Left ventricle myocardium inferior (tissue), 1 donor: ENCODE results near the gene USP5. TPM values are rescaled to one million over a fixed set of nuclear protein-coding genes. Genes with fewer than 3 reads are reported as not detected.

ENCODE experiments used
- DNase-seq: peaks from one replicate; pipeline ENCODE4 v3.0.0-alpha.2; 2020
- H3K27ac ChIP-seq: fragments of 200-600 bp; replicated peaks from 2 replicates; pipeline ENCODE4 v1.8.0; 2021
- H3K27me3 ChIP-seq: fragments of 200-600 bp; 2 replicates; pipeline ENCODE4 v1.8.0; 2021; ENCODE audit warnings: low read depth
- H3K36me3 ChIP-seq: fragments of 200-600 bp; 2 replicates; pipeline ENCODE4 v1.8.0; 2021
- H3K4me1 ChIP-seq: fragments of 200-600 bp; 2 replicates; pipeline ENCODE4 v1.8.0; 2021
- H3K4me3 ChIP-seq: fragments of 200-600 bp; 2 replicates; pipeline ENCODE4 v1.8.0; 2021; ENCODE audit warnings: mild to moderate bottlenecking, moderate library complexity
- H3K9me3 ChIP-seq: fragments of 200-600 bp; replicated peaks from 2 replicates; pipeline ENCODE4 v1.8.0; 2021
- CTCF ChIP-seq: fragments of 200-600 bp; IDR thresholded peaks from 2 replicates; pipeline ENCODE4 v1.8.0; 2021; ENCODE audit warnings: antibody characterized with exemption, mild to moderate bottlenecking, borderline replicate concordance
- intact Hi-C: fragments of 100-400 bp; cut with micrococcal nuclease; formaldehyde crosslinking; loops from one replicate; pipeline ENCODE4 v1.11.0; 2022
- total RNA-seq: library from RNA; stranded (reverse); fragmentation: NEBNext Ultra II Directional; extraction: Animal tissue kit (Norgen Biotek cat#: 25700); gene quantifications from one replicate; pipeline ENCODE4 v1.2.1, GENCODE V29; 2021
- donor health status: DM: no; HTN: yes; CAD: no; lungs with severe emphysema.

USP5 gene
- total RNA-seq, 1 donor from 2014 or later: 73.6 TPM

- no peaks in the 10 kb centered on the region for H3K9me3 ChIP-seq
- H3K27me3 ChIP-seq: peaks cover 5% of the 10 kb centered on the region
- DNase-seq: no peak
- no peak for TF ChIP-seq CTCF
- H3K4me1 ChIP-seq: peaks cover 40% of the 10 kb centered on the region
- peak overlapping the region; percentile 64 for H3K4me3 ChIP-seq
- H3K36me3 ChIP-seq: peaks cover 40% of the 10 kb centered on the region
- intact Hi-C loops: no loop called here
- H3K27ac ChIP-seq: peak overlapping the region; percentile 83
Observed at GRCh38 chr12:6833189-6833890, 18.6 kb upstream of the USP5 start.

- intact Hi-C loops: no loop called here
- Histone ChIP-seq H3K36me3 (peaks cover 49% of the 10 kb centered on the region), H3K27me3 (no peaks in the 10 kb centered on the region), H3K27ac (peak overlapping the region; percentile 83), H3K4me3 (peak overlapping the region; percentile 64), H3K9me3 (no peaks in the 10 kb centered on the region), H3K4me1 (peaks cover 30% of the 10 kb centered on the region)
- no peak for DNase-seq
- no peak for TF ChIP-seq CTCF
Observed at GRCh38 chr12:6834254-6834653, 17.7 kb upstream of the USP5 start.

GRCh38 chr12:6834873-6835272 is 17.1 kb upstream of the USP5 start:
- Histone ChIP-seq H3K4me3 (peak overlapping the region; percentile 64), H3K9me3 (no peaks in the 10 kb centered on the region), H3K36me3 (peaks cover 54% of the 10 kb centered on the region), H3K27ac (peak overlapping the region; percentile 83), H3K4me1 (peaks cover 24% of the 10 kb centered on the region), H3K27me3 (no peaks in the 10 kb centered on the region)
- no peak for DNase-seq
- no peak for TF ChIP-seq CTCF
- intact Hi-C loops: no loop called here

GRCh38 chr12:6836851-6837250 is 15.1 kb upstream of the USP5 start:
- no peak for DNase-seq
- Histone ChIP-seq H3K4me1 (peaks cover 30% of the 10 kb centered on the region), H3K36me3 (peaks cover 47% of the 10 kb centered on the region)

GRCh38 chr12:6837370-6838060 is 14.4 kb upstream of the USP5 start:
- no peak for DNase-seq
- intact Hi-C loops: no loop called here
- no peak overlapping the region for H3K4me3 ChIP-seq
- no peak for TF ChIP-seq CTCF
- peaks cover 30% of the 10 kb centered on the region for H3K4me1 ChIP-seq
- H3K27ac ChIP-seq: no peak overlapping the region
- no peaks in the 10 kb centered on the region for H3K27me3 ChIP-seq
- H3K9me3 ChIP-seq: no peaks in the 10 kb centered on the region
- H3K36me3 ChIP-seq: peaks cover 44% of the 10 kb centered on the region

More at GRCh38 chr12:6836851-6837250, 15.1 kb upstream of the USP5 start:
- Histone ChIP-seq H3K4me3 (no peak overlapping the region), H3K27ac (no peak overlapping the region), H3K9me3 (no peaks in the 10 kb centered on the region), H3K27me3 (no peaks in the 10 kb centered on the region)
- TF ChIP-seq CTCF: no peak
- intact Hi-C loops: no loop called here
